ENCODE measurements around the gene ARMC8. TPM values are rescaled to one million over a fixed set of nuclear protein-coding genes. Genes with fewer than 3 reads are reported as not detected.

ARMC8 gene
- total RNA-seq, 2 donors from 2014 or later, result 55.6 to 75.8 TPM

DNA sequence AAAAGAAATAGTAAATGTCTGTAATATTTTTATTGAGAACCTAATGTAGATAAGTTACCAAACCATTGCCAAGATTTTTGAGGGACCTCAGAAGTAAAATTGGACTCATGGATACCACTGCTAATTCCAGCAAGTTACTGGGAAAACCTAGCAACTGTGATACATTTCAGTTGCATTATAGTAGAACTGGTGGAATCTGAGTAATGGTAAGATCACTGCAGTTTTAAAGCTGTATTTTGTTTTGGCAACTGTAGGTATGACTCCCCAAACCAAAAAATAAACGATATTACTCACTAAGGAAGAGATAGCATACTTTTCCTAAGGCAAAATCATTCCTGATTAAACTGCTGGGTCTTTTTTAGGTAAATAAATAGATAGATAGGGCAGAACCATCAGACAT, 54.0 kb downstream of the ARMC8 start:
- ATAC-seq, result no peak
- Mint-ChIP-seq H3K4me3 (no peak overlapping the region), H3K4me1 (peaks cover 5% of the 10 kb centered on the region), H3K27me3 (no peaks in the 10 kb centered on the region), H3K36me3 (ENCODE audit: low read depth) (peaks cover 2% of the 10 kb centered on the region), H3K27ac (no peak overlapping the region)
- H3K9me3 ChIP-seq (ENCODE audit: control insufficient read depth, low read length, poor library complexity, severe bottlenecking), result no peaks in the 10 kb centered on the region
- DNase-seq, result no peak

DNA sequence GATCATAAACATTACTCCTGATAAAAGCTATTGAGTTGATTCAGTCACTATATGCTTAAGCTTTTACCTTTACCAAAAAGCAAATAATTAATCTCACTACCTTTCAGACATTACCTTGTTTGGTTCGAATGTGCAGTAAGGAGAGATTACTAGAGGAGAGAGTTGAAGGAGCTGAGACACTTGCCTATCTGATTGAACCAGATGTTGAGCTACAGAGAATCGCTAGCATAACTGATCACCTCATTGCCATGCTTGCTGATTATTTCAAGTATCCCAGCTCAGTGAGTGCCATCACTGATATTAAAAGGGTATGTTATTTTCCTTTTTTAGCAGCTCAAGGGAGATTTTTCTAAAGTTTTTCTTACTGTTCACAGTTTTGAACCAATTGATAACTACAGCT, 54.6 kb downstream of the ARMC8 start:
- DNase-seq, result no peak
- H3K36me3 Mint-ChIP-seq (ENCODE audit: low read depth), result peaks cover 2% of the 10 kb centered on the region
- no peaks in the 10 kb centered on the region for H3K9me3 ChIP-seq (ENCODE audit: control insufficient read depth, low read length, poor library complexity, severe bottlenecking)
- H3K27me3 Mint-ChIP-seq, result no peaks in the 10 kb centered on the region
- peaks cover 5% of the 10 kb centered on the region for H3K4me1 Mint-ChIP-seq
- no peak for ATAC-seq
- H3K27ac Mint-ChIP-seq, result no peak overlapping the region
- H3K4me3 Mint-ChIP-seq, result no peak overlapping the region

DNA sequence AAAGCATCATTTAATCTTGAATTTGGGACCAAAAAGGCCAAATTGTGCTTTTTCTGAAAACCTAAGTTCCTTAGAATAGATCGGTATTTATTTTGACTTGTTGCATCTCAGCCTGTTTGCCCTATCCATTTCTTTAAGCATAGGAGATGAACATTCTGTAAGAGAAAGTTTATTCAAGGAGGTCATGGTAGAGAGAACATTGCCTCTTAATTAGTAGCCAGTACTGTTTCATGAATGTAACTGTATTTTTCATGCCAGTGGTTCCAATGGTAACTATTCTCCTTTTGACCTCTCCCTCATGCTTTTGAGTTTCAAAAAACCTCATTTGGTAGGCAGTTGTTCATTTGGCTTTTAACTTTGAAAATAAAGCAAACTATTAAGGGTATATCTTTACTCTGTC, 55.4 kb downstream of the ARMC8 start:
- peaks cover 2% of the 10 kb centered on the region for H3K36me3 Mint-ChIP-seq (ENCODE audit: low read depth)
- no peaks in the 10 kb centered on the region for H3K9me3 ChIP-seq (ENCODE audit: control insufficient read depth, low read length, poor library complexity, severe bottlenecking)
- H3K27me3 Mint-ChIP-seq, result no peaks in the 10 kb centered on the region
- ATAC-seq (no peak), DNase-seq (no peak)
- no peak overlapping the region for H3K27ac Mint-ChIP-seq
- H3K4me3 Mint-ChIP-seq, result no peak overlapping the region
- H3K4me1 Mint-ChIP-seq, result peaks cover 5% of the 10 kb centered on the region

DNA sequence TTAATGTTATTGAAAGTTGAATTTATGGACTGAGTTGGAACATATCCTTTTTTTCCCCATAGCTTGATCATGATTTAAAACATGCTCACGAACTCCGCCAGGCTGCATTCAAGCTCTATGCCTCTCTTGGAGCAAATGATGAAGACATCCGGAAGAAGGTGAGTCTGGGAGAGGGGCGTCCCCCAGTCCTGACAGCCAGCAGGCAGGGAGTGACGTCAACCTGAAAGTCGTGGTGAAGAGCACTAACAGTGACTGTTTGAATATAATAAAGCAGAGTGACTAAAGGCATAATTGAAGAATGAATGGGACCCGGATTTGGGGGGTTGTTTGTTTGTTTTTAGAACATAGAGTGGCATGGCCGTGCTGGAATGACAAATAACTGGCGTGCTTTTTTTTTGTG, 57.9 kb downstream of the ARMC8 start:
- H3K4me3 Mint-ChIP-seq, result no peak overlapping the region

DNA sequence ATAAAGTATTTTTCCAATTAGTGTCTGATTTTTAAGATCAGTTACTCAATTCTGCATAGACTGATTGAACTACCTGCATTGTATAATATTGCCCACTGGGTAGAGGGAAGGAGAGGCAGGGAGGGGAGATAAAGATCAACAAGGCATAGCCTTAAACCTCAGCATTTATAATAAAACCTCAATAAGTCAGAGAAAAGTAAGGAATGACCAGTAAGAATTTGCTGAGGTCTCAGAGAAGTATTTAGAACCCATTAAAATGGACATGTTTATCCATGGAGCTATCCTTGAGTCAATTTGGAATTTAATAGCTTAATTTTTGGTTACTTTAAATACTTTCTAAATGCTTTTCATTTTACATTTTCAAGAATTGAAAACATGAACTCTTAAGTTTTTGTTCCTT, 62.5 kb downstream of the ARMC8 start:
- H3K27me3 Mint-ChIP-seq, result no peaks in the 10 kb centered on the region
- H3K36me3 Mint-ChIP-seq (ENCODE audit: low read depth), result peaks cover 7% of the 10 kb centered on the region
- no peak overlapping the region for H3K4me3 Mint-ChIP-seq
- peaks cover 4% of the 10 kb centered on the region for H3K4me1 Mint-ChIP-seq
- no peak for DNase-seq
- H3K9me3 ChIP-seq (ENCODE audit: control insufficient read depth, low read length, poor library complexity, severe bottlenecking), result no peaks in the 10 kb centered on the region
- no peak for ATAC-seq
- no peak overlapping the region for H3K27ac Mint-ChIP-seq

More for the DNA sequence above, 57.9 kb downstream of the ARMC8 start:
- Mint-ChIP-seq H3K36me3 (ENCODE audit: low read depth) (peaks cover 7% of the 10 kb centered on the region), H3K27me3 (no peaks in the 10 kb centered on the region), H3K4me1 (peaks cover 5% of the 10 kb centered on the region), H3K27ac (no peak overlapping the region)
- ATAC-seq (no peak), DNase-seq (no peak)
- no peaks in the 10 kb centered on the region for H3K9me3 ChIP-seq (ENCODE audit: control insufficient read depth, low read length, poor library complexity, severe bottlenecking)

- H3K27me3 Mint-ChIP-seq, result no peaks in the 10 kb centered on the region
- ATAC-seq, result no peak
- H3K27ac Mint-ChIP-seq, result no peak overlapping the region
- no peak for DNase-seq
- H3K9me3 ChIP-seq (ENCODE audit: control insufficient read depth, low read length, poor library complexity, severe bottlenecking), result no peaks in the 10 kb centered on the region
- peaks cover 2% of the 10 kb centered on the region for H3K4me1 Mint-ChIP-seq
- H3K36me3 Mint-ChIP-seq (ENCODE audit: low read depth), result no peaks in the 10 kb centered on the region
- H3K4me3 Mint-ChIP-seq, result no peak overlapping the region
These were observed 66.5 kb downstream of the ARMC8 start for GRCh38 chr3:138253609-138254008.

- Mint-ChIP-seq H3K27ac (no peak overlapping the region), H3K27me3 (no peaks in the 10 kb centered on the region)
- ATAC-seq, result no peak
These were observed 67.1 kb downstream of the ARMC8 start for GRCh38 chr3:138254216-138254615.

GRCh38 chr3:138256022-138256421, 68.9 kb downstream of the ARMC8 start:
- Mint-ChIP-seq H3K4me1 (peaks cover 7% of the 10 kb centered on the region), H3K4me3 (no peak overlapping the region), H3K36me3 (ENCODE audit: low read depth) (peaks cover 3% of the 10 kb centered on the region), H3K27me3 (no peaks in the 10 kb centered on the region), H3K27ac (no peak overlapping the region)
- no peak for ATAC-seq
- H3K9me3 ChIP-seq (ENCODE audit: control insufficient read depth, low read length, poor library complexity, severe bottlenecking), result no peaks in the 10 kb centered on the region
- no peak for DNase-seq

More at GRCh38 chr3:138254216-138254615, 67.1 kb downstream of the ARMC8 start:
- DNase-seq, result no peak
- no peaks in the 10 kb centered on the region for H3K9me3 ChIP-seq (ENCODE audit: control insufficient read depth, low read length, poor library complexity, severe bottlenecking)
- no peaks in the 10 kb centered on the region for H3K36me3 Mint-ChIP-seq (ENCODE audit: low read depth)
- peaks cover 2% of the 10 kb centered on the region for H3K4me1 Mint-ChIP-seq
- no peak overlapping the region for H3K4me3 Mint-ChIP-seq

- no peak for DNase-seq
- H3K27me3 Mint-ChIP-seq, result no peaks in the 10 kb centered on the region
- H3K4me1 Mint-ChIP-seq, result peaks cover 15% of the 10 kb centered on the region
- H3K36me3 Mint-ChIP-seq (ENCODE audit: low read depth), result peaks cover 11% of the 10 kb centered on the region
- no peaks in the 10 kb centered on the region for H3K9me3 ChIP-seq (ENCODE audit: control insufficient read depth, low read length, poor library complexity, severe bottlenecking)
- no peak overlapping the region for H3K27ac Mint-ChIP-seq
- no peak for ATAC-seq
- H3K4me3 Mint-ChIP-seq, result no peak overlapping the region
These were observed 70.9 kb downstream of the ARMC8 start for GRCh38 chr3:138257986-138258385.

- Mint-ChIP-seq H3K4me3 (no peak overlapping the region), H3K36me3 (ENCODE audit: low read depth) (peaks cover 11% of the 10 kb centered on the region), H3K4me1 (peaks cover 14% of the 10 kb centered on the region), H3K27ac (no peak overlapping the region), H3K27me3 (no peaks in the 10 kb centered on the region)
- ATAC-seq (no peak), DNase-seq (no peak)
- H3K9me3 ChIP-seq (ENCODE audit: control insufficient read depth, low read length, poor library complexity, severe bottlenecking), result no peaks in the 10 kb centered on the region
These were observed 72.0 kb downstream of the ARMC8 start for GRCh38 chr3:138259126-138259525.

DNA sequence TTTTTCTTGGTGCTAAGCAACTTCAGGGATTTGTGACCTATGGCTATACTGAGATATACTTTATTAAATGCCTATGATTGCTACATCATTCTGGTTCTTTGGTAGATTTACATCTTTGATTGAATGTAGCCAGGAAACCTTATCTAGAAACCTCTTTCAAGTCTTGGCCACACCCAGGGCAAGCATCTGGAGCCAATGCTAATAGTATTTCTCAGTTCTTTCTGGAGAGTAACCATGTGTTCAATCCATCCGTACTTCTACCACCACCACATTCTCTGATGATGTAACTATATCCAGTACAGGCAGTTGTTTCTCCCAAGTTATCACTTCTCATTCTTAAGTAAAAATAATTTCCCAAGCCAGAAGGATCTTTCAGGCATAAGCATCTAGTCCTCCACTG, 73.5 kb downstream of the ARMC8 start:
- no peaks in the 10 kb centered on the region for H3K27me3 Mint-ChIP-seq
- no peaks in the 10 kb centered on the region for H3K9me3 ChIP-seq (ENCODE audit: control insufficient read depth, low read length, poor library complexity, severe bottlenecking)
- ATAC-seq (no peak), DNase-seq (no peak)
- no peak overlapping the region for H3K27ac Mint-ChIP-seq
- peaks cover 13% of the 10 kb centered on the region for H3K4me1 Mint-ChIP-seq
- H3K36me3 Mint-ChIP-seq (ENCODE audit: low read depth), result peaks cover 14% of the 10 kb centered on the region
- H3K4me3 Mint-ChIP-seq, result no peak overlapping the region

GRCh38 chr3:138263104-138263503, 76.0 kb downstream of the ARMC8 start:
- ATAC-seq (no peak), DNase-seq (no peak)
- H3K27ac Mint-ChIP-seq, result no peak overlapping the region
- H3K27me3 Mint-ChIP-seq, result no peaks in the 10 kb centered on the region
- H3K36me3 Mint-ChIP-seq (ENCODE audit: low read depth), result peaks cover 20% of the 10 kb centered on the region
- H3K4me1 Mint-ChIP-seq, result peaks cover 15% of the 10 kb centered on the region
- H3K9me3 ChIP-seq (ENCODE audit: control insufficient read depth, low read length, poor library complexity, severe bottlenecking), result no peaks in the 10 kb centered on the region
- no peak overlapping the region for H3K4me3 Mint-ChIP-seq

- no peak for ATAC-seq
- Mint-ChIP-seq H3K4me1 (peaks cover 11% of the 10 kb centered on the region), H3K27me3 (no peaks in the 10 kb centered on the region), H3K4me3 (no peak overlapping the region), H3K36me3 (ENCODE audit: low read depth) (peaks cover 18% of the 10 kb centered on the region), H3K27ac (peak overlapping the region; percentile 80)
- no peak for DNase-seq
- no peaks in the 10 kb centered on the region for H3K9me3 ChIP-seq (ENCODE audit: control insufficient read depth, low read length, poor library complexity, severe bottlenecking)
These were observed 78.6 kb downstream of the ARMC8 start for GRCh38 chr3:138265745-138266144.

DNA sequence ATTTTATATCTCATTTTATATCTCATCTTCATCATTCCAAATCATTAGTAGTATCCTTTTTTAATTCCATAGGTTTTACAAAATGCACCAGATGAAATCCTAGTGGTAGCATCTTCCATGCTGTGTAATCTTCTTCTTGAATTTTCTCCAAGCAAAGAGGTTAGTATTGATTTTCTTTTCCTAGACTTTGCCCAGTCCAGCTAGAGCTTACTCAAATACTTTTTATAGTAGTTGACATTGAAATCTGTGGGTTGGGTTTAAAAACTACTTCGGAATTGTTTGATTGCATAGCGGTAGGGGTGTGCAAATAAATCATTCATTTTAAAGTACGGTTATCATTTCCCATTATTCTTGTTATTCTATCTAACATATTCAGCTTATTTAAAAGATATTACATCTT, 80.0 kb downstream of the ARMC8 start:
- DNase-seq (no peak), ATAC-seq (no peak)
- Mint-ChIP-seq H3K27me3 (no peaks in the 10 kb centered on the region), H3K27ac (no peak overlapping the region), H3K36me3 (ENCODE audit: low read depth) (peaks cover 14% of the 10 kb centered on the region), H3K4me1 (peaks cover 6% of the 10 kb centered on the region), H3K4me3 (no peak overlapping the region)
- no peaks in the 10 kb centered on the region for H3K9me3 ChIP-seq (ENCODE audit: control insufficient read depth, low read length, poor library complexity, severe bottlenecking)
